ENCODE results near the gene CCDC158.

Gene CCDC158

GRCh38 chr4:76276813-76277212 is 144.1 kb downstream of the CCDC158 start:
- no peak for DNase-seq

- DNase-seq, result no peak
Observed at GRCh38 chr4:76275486-76276124, 145.3 kb downstream of the CCDC158 start.

GRCh38 chr4:76272999-76273398 is 147.9 kb downstream of the CCDC158 start:
- DNase-seq, result no peak

GRCh38 chr4:76272582-76272981 is 148.4 kb downstream of the CCDC158 start:
- no peak for DNase-seq

GRCh38 chr4:76272073-76272472 is 148.9 kb downstream of the CCDC158 start:
- no peak for DNase-seq

GRCh38 chr4:76271248-76271647 is 149.7 kb downstream of the CCDC158 start:
- no peak for DNase-seq

- no peak for DNase-seq
Observed at GRCh38 chr4:76270244-76271175, 150.4 kb downstream of the CCDC158 start.

GRCh38 chr4:76267811-76268210 is 153.1 kb downstream of the CCDC158 start:
- no peak for DNase-seq

- no peak for DNase-seq
Observed at GRCh38 chr4:76266627-76267026, 154.3 kb downstream of the CCDC158 start.

GRCh38 chr4:76265631-76266218 is 155.2 kb downstream of the CCDC158 start:
- DNase-seq, result no peak

Data from hematopoietic multipotent progenitor cell treated with erythropoietin and hydrocortisone succinate and interleukin-3 and kit ligand, for 6 days (in vitro differentiated cells).